Activated naive CD4-positive, alpha-beta T cell (primary cell): ENCODE measurements around the gene RAPH1.

Source experiments
- DNase-seq, 4 experiments: peaks; one replicate each; lab custom pipeline; 2025; lab: John Stamatoyannopoulos, UW

RAPH1 gene

DNA sequence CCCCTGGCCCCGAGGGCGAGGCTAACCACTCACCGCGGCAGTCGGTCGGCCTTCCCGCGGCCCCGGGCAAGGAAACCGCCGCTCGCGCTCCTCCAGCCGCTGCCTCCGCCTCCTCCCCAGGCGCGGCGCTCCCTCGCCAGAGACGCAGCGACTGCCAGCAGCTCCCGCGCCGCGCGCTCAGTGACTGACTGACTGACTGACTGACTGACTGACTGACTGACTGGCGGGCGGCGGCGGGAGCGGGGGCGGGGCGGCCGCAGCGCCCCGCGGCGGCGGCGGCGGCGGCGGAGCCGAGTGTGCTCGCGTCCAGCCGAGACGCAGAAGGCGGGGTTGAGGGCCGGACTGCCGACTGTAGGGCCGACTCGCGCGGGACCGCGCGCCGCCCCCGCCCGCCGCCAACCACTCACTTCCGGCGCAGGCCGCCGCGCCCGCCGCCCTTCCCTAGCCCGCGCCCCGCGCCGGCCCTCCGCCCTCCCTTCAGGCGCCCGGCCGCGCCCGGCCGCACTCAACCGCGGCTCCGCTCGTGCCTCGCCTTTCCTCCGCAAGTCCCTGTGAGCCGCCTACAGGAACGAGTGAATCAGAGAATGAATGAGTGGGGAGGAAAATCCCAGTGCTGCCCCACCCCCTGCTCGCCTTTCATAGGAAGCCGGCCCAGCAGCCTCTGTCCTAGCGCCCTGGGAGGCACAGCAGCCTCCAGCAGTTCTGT lies at the start of gene RAPH1:
Gene RAPH1 (minus strand): TSS at position 224 of the 706 bp plus-strand sequence. CDS start 39,948 bp downstream, outside the sequence.
- peak; percentile 8 to 51 (median 18) for DNase-seq

DNA sequence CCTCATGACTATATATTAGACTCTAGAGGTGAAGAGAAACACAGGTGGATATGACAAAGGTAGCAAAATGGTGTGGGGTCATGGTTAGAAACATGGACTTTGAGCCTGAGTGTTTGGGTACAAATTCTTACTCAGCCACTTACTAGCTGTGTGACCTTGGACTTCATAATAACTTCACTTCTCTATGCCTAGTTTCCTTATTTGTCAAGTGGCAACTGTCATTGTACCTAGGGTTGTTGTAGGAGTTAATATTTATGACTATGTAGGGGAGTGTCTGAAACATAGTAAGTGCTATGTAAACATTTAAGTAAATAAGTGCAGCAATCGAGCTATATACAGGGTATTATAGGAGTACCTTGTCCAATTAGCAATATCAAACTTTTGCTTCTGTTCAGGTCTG lies 49.7 kb upstream of the RAPH1 start:
- no peak for DNase-seq

DNA sequence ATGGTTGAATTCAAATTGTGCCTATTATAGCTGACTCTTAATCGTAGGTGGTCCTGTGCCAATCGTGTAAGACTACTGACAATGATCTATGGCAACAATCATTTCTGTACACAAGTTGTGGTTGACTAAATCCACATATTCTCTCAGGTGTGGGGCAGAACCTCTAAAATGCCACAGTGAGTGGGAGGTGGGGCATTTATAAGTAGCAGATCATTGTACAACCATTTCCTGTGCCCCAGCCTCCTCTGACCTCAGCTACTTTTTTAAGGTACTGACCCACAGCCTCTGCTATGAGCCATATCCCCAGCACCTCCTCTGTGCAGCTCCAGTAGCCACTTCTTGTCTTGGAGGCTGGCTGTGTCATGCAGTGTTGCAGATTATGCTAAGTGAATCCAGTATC lies 48.6 kb upstream of the RAPH1 start:
- DNase-seq: no peak

DNA sequence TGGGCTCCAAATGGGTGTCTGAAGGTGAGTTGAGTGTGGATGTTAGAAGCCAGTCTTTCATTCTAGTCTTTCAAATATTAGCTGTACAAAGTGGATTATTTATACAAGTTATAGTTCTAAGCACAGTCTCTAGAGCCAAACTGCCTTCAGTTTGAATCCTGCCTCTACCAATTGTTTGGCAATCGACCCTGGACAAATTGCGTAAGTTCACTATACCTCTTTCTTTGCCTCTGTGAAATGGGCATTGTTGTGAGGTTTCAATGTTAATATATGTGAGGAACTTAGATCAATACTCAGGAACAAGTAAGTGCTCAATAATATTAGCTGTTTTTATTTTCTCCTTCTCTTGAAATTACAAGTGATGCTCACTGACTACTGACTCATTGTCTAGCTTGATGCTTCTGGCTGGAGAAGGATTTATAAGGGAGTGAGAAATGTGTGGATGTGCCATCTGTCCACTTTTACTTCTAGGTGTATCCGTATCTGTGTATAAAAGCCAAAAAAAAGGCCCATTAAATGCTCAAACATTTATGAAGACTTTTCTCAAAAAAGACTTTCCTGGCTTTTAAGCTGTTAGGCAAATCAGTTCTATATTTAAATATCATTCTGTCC lies 48.1 kb upstream of the RAPH1 start:
- no peak for DNase-seq

GRCh38 chr2:203582468-203582867 lies 47.4 kb upstream of the RAPH1 start:
- DNase-seq: no peak

DNA sequence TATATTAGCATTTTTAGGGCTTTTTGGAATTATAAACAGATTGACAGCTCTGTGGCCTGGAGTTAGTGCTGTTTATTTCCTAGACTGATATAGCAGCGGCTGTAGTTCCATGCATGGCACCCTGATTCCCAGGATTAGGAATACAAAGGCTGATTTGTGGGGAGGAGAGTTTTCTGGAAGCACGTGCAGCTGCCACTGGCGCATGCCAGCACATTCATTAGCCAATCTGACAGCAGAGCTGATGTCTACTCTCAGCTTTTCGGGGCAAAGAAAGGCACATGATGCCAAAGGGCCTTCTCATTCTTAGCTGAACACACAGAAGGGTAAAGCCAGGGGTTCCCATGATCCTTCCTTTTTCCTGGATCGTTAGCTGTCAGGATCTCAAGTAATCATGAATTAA lies 45.7 kb upstream of the RAPH1 start:
- DNase-seq: no peak

DNA sequence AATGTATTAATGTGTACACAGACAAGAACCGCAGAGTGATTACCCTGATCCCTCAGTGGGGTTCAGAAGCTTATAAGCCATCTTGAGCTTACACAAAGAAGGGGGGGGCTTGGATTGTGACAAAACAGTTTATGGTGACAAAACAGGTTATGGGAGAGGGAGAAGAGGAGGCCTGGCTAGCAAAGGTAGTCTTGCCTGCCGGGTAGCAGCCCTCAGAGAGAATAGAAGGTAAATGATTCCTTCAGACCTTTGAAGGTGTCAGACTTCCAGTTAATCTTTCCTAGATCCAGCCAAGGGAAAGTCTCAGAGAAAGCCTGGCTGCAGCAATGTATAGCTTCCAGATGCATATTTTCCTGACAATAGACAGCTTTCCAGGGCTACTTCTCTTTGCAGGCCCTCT lies 44.6 kb upstream of the RAPH1 start:
- DNase-seq: no peak

DNA sequence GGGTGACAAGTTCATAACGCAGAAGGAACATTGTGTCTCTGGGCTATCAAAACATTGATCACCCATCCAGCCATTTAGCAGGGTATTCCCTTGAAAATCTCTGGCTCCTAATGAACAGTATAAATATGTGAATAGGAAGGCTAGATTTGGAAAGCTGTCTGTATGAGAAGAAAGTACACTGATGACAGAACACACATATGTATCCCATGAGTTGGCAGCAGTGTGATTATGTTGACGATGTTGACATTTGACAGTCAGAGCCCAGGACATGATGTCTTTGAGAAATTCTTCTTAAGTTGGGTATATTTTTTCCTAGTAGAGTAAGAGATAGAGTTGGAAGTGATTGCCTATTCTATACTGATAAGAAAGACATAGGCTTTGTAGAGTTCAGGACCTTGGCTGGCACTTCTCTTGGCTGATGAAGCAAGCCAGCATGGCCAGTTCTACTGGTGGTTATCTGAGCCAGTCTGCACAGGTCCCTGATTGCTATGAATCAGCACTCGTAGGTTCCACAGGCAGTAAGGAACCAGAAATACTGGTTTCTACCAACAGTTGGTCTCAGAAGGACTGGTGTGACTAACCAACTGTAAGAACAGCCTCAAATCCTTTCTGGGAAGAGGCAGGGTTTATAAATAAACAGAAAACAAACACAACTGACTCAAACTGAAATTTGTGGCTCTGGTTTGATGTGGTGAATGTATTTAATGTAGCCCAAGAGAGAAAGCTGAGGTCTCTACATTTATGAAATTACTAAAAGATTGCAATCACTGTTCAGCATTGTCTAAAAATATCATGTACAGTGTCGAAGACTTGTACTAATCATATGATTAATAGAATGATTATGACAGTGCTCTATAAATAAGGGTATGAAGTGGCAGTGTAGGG lies 43.9 kb upstream of the RAPH1 start:
- no peak for DNase-seq

DNA sequence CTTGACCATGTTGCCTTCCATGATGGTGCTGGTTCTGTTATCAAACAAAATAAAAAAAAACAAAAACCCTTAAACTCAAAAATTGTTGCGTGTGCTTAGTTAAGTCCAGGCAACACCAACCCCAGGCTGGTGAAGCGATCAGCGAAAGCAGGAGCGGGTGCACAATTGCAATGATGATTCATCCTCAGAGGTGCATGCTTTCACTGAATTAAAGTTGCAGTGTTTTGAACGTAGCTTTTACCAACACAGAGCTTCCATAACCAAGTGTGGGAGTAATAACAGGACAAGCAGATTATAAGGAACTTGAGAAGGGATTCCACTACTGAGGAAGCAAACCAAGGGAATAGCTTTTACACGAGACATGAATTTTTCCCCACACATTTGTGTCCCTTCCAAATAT lies 39.7 kb upstream of the RAPH1 start:
- no peak for DNase-seq

GRCh38 chr2:203572316-203572715 lies 37.2 kb upstream of the RAPH1 start:
- no peak for DNase-seq

- no peak for DNase-seq
These were observed 34.7 kb upstream of the RAPH1 start for GRCh38 chr2:203569677-203570316.

DNA sequence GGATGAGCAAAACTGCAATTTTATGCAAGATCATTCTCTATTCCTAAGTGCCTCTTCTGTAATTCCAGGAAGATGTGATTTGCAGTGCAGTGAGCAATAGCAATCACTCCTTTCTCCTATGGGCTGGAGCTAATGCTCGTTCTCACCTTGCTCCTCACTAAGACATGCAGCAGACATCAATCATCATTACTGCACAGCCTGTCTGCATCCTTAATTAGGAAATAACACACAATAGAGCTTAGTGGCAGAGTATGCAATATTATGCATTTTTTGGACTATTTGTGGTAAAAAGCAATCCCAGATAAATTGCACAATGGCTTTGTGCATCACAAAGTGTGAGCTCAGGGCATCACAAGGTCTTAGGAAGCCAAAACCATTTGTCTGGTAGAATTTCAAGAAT lies 32.6 kb upstream of the RAPH1 start:
- no peak for DNase-seq

- no peak for DNase-seq
These were observed 31.1 kb upstream of the RAPH1 start for GRCh38 chr2:203566161-203566560.

GRCh38 chr2:203565076-203565475 lies 30.0 kb upstream of the RAPH1 start:
- no peak for DNase-seq

DNA sequence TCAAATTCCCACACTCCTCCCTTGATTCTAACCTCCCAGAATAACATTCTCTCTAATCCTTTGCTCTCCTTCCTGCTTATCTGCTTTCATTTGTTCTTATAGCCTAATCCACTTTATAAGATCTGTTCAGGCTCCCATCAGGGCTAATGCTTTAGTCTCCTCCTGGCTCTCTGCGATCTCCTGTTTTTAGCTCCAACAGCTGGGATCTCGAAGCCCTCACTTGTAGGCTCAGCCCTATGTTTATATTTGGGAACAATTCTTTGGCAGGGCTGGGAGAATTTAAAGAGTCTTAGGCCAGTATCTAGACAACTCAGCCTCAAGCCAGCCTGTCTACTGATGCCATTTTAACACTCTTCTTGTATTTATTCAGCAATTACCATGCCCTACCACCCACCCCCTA lies 27.2 kb upstream of the RAPH1 start:
- no peak for DNase-seq

GRCh38 chr2:203559641-203560040 lies 24.5 kb upstream of the RAPH1 start:
- no peak for DNase-seq

GRCh38 chr2:203553784-203554183 lies 18.7 kb upstream of the RAPH1 start:
- no peak for DNase-seq

DNA sequence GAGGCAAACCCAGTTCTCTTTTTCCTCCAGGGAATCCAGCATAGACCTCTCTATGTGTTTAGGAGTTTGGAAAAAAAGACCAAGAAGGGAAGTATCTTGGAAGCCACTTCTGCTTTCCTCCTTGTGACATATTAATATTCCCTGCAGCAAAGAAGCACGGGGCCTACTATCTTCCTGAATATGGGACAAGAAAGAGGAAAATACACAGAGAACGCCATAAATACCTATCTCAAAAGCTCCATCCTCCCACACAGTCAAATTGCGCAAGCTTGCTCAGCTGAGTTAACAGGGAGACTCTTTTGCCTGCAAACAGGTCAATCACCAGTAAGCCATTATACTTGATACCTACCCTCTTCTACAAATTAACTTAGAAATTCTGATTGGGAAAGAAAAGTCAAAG lies 16.7 kb upstream of the RAPH1 start:
- no peak for DNase-seq

DNA sequence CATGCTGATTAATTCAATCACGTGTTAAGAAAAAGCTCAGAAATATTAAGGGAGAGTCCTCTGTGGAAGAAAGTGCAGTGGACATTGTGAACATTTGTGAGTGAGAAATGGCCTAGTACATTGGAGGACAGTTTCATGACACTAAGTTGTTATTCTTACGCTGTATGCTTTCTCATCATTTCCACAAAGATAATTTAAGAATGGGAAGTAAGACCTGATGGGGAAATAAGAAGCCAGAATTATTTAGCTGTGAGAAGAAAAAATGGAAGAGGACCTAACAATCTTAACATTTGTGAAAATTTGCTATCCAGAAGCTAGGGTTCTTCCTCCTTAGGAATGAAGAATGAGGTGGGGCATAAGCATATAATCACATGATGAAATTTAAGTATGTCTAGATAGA lies 15.2 kb upstream of the RAPH1 start:
- no peak for DNase-seq

- no peak for DNase-seq
These were observed 14.3 kb upstream of the RAPH1 start for GRCh38 chr2:203549406-203549805.

GRCh38 chr2:203548887-203549286 lies 13.8 kb upstream of the RAPH1 start:
- DNase-seq: no peak

- DNase-seq: no peak
These were observed 12.3 kb upstream of the RAPH1 start for GRCh38 chr2:203547356-203547755.
